HepG2 (cell line): Measurements from ENCODE around the gene EXTL1. TPM values are rescaled to one million over a fixed set of nuclear protein-coding genes. Genes with fewer than 3 reads are reported as not detected.
A peak's percentile ranks its signal among the peaks of the same experiment; 100 is the strongest.

Source experiments
- NONO ChIP-seq, 2 experiments: fragments of 450-650 bp in 1 of 2; sonication (generic) in 1 of 2; formaldehyde crosslinking in 1 of 2; IDR thresholded peaks in 1 of 2; conservative IDR thresholded peaks in 1 of 2; 2 replicates each; pipeline versions ENCODE4 v1.6.1 to v1.8.0; 2017 to 2022; ENCODE audit warnings: mild to moderate bottlenecking in 1 of 2, missing genetic modification reagents in 1 of 2, moderate library complexity in 1 of 2
- polyA plus RNA-seq, 8 experiments: library from polyadenylated mRNA; depleted of rRNA in 3 of 8; stranded (reverse) in 7 of 8; unstranded in 1 of 8; fragments of >200 nt; fragmentation: Illumina TruSeq in 4 of 8; extraction: Trizol in 4 of 8; gene quantifications; 2 replicates each; pipeline versions ENCODE4 v1.2.1 to v1.2.3, GENCODE V29; 2011 to 2016; ENCODE audit warnings: low read depth in 4 of 8, missing spikeins in 1 of 8, mixed read lengths in 1 of 8; ENCODE audit not compliant: insufficient read depth in 1 of 8
- total RNA-seq, 5 experiments: library from RNA; depleted of rRNA; stranded (reverse); fragments of >200 nt; fragmentation: Illumina TruSeq; extraction: Trizol; gene quantifications; 2 replicates each; pipeline ENCODE4 v1.2.3, GENCODE V29; 2016; ENCODE audit warnings: low read depth in 1 of 5
- TF ChIP-seq, protein P1 (sequence below): sonication (generic); formaldehyde crosslinking; IDR thresholded peaks from 2 replicates; pipeline ENCODE4 v1.4.0; 2020; ENCODE audit warnings: missing genetic modification reagents
- TF ChIP-seq, protein P2 (sequence below), 2 experiments: sonication (generic) in 1 of 2; formaldehyde crosslinking in 1 of 2; IDR thresholded peaks; 2 replicates each; pipeline versions ENCODE4 v1.4.0 to v1.6.1; 2016 to 2020; ENCODE audit warnings: borderline replicate concordance in 1 of 2, low read depth in 1 of 2, mild to moderate bottlenecking in 1 of 2, missing genetic modification reagents in 1 of 2

The EXTL1 gene
- total and polyA plus RNA-seq, 2 of the 13 experiments (the other 11 are each of a cell fraction or from before 2014, with no cell fraction given) = 0.35 to 1.0 TPM

DNA sequence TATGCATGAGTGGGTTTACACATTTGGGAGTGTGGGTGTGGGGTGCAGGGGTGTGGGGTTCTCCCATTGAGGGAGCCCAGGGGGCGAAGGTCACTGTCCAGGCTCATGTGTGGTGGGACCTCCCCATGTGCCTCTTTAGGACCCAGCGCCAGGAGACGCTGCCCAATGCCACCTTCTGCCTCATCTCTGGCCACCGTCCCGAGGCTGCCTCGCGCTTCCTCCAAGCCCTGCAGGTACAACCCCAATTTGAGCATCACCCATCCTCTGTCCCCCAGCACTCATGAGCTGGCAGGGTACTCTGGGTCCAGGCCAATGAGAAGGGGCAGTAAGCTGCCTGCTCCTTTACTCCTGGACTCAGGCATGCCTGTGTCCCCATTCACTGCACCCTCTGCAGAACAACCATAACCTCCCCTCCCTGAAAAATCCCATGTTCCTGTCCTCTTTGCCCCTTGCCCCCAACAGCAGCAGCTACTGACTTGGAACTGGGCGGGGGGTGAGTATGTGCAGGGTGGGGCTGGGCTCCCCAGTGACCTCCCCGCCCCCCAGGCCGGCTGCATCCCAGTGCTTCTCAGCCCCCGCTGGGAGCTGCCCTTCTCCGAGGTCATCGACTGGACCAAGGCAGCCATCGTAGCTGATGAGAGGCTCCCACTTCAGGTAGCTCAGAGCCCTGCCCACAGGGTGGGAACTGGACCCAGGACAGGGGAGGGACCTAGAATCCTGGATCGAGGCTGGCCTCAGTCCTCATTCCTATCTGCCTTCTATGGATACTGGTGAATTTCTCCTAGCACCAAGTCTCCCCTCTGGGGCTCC is 7.7 kb downstream of the EXTL1 start (continued):
- TF ChIP-seq, protein P1, sequence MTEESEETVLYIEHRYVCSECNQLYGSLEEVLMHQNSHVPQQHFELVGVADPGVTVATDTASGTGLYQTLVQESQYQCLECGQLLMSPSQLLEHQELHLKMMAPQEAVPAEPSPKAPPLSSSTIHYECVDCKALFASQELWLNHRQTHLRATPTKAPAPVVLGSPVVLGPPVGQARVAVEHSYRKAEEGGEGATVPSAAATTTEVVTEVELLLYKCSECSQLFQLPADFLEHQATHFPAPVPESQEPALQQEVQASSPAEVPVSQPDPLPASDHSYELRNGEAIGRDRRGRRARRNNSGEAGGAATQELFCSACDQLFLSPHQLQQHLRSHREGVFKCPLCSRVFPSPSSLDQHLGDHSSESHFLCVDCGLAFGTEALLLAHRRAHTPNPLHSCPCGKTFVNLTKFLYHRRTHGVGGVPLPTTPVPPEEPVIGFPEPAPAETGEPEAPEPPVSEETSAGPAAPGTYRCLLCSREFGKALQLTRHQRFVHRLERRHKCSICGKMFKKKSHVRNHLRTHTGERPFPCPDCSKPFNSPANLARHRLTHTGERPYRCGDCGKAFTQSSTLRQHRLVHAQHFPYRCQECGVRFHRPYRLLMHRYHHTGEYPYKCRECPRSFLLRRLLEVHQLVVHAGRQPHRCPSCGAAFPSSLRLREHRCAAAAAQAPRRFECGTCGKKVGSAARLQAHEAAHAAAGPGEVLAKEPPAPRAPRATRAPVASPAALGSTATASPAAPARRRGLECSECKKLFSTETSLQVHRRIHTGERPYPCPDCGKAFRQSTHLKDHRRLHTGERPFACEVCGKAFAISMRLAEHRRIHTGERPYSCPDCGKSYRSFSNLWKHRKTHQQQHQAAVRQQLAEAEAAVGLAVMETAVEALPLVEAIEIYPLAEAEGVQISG (CRISPR knock-in tag) = 0 out of 2 replicates have a peak, but pooled peaks have one; percentile 12
- TF ChIP-seq, protein P2, sequence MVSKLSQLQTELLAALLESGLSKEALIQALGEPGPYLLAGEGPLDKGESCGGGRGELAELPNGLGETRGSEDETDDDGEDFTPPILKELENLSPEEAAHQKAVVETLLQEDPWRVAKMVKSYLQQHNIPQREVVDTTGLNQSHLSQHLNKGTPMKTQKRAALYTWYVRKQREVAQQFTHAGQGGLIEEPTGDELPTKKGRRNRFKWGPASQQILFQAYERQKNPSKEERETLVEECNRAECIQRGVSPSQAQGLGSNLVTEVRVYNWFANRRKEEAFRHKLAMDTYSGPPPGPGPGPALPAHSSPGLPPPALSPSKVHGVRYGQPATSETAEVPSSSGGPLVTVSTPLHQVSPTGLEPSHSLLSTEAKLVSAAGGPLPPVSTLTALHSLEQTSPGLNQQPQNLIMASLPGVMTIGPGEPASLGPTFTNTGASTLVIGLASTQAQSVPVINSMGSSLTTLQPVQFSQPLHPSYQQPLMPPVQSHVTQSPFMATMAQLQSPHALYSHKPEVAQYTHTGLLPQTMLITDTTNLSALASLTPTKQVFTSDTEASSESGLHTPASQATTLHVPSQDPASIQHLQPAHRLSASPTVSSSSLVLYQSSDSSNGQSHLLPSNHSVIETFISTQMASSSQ (IDR thresholded peaks at IDR 0.05; ENCODE audit: low read depth) = no peak
- TF ChIP-seq, protein P2 (CRISPR knock-in tag; IDR thresholded peaks at IDR 0.05; ENCODE audit: borderline replicate concordance) = 0 out of 2 replicates have a peak, but pooled peaks have one; percentile 13
- TF ChIP-seq NONO (IDR thresholded peaks at IDR 0.05) = no peak
- peak; percentile 24; the same call in 1 of the 2 replicates for TF ChIP-seq NONO (CRISPR knock-in tag; conservative IDR thresholded peaks at IDR 0.05)
